MCF 10A (cell line): ENCODE results near the gene CTPS2. TPM values are rescaled to one million over a fixed set of nuclear protein-coding genes. Genes with fewer than 3 reads are reported as not detected.

Experiments
- BruUV-seq: library from RNA; stranded (reverse); fragments of 400-500 nt; replicated peaks from 2 replicates; lab custom pipeline; 2021; lab: Mats Ljungman, UMichigan
- CTCF ChIA-PET: fragments of 300-600 bp; sonication (Branson Sonifier 250); formaldehyde crosslinking; extraction: SDS; loops from one replicate; lab custom pipeline; 2021; ENCODE audit warnings: antibody characterized with exemption, inconsistent platforms; lab: Yijun Ruan, JAX
- POLR2A ChIA-PET: fragments of 300-600, 350-650 bp; sonication (Branson Sonifier 250); formaldehyde crosslinking; extraction: SDS; loops from one replicate; lab custom pipeline; 2020; ENCODE audit warnings: antibody characterized with exemption, inconsistent platforms; lab: Yijun Ruan, JAX
- DNase-seq: peaks from one replicate; pipeline ENCODE4 v3.0.0-alpha.2; 2018; ENCODE audit not compliant: unreplicated experiment
- H3K27ac Mint-ChIP-seq: one replicate; pipeline ENCODE4 v1.8.0; 2022; ENCODE audit warnings: mild to moderate bottlenecking, low read depth, mixed read lengths; ENCODE audit not compliant: unreplicated experiment
- H3K27me3 Mint-ChIP-seq: one replicate; pipeline ENCODE4 v1.8.0; 2022; ENCODE audit warnings: mixed read lengths; ENCODE audit not compliant: insufficient read depth, unreplicated experiment
- H3K36me3 Mint-ChIP-seq: one replicate; pipeline ENCODE4 v1.8.0; 2022; ENCODE audit warnings: mild to moderate bottlenecking, moderate library complexity, mixed read lengths; ENCODE audit not compliant: insufficient read depth, unreplicated experiment
- H3K4me1 Mint-ChIP-seq: one replicate; pipeline ENCODE4 v1.8.0; 2022; ENCODE audit warnings: mixed read lengths; ENCODE audit not compliant: insufficient read depth, unreplicated experiment
- H3K4me3 Mint-ChIP-seq: one replicate; pipeline ENCODE4 v1.8.0; 2022; ENCODE audit warnings: mild to moderate bottlenecking, moderate library complexity, mixed read lengths; ENCODE audit not compliant: unreplicated experiment
- H3K9me3 Mint-ChIP-seq: one replicate; pipeline ENCODE4 v1.8.0; 2022; ENCODE audit warnings: mixed read lengths; ENCODE audit not compliant: unreplicated experiment
- CTCF ChIP-seq: fragments of 200-600 bp; IDR thresholded peaks from one replicate; pipeline ENCODE4 v1.8.0; 2022; ENCODE audit warnings: antibody characterized with exemption, mild to moderate bottlenecking; ENCODE audit not compliant: unreplicated experiment
- intact Hi-C: fragments of 100-400 bp; cut with micrococcal nuclease; formaldehyde crosslinking; loops from 2 replicates; pipeline ENCODE4 v1.14.1; 2022
- total RNA-seq: library from RNA; stranded (reverse); gene quantifications from 2 replicates; pipeline ENCODE4 v1.2.3, GENCODE V29; 2022

CTPS2 gene
- total RNA-seq, 1 experiment from 2014 or later, result 5.3 TPM

GRCh38 chrX:16640823-16641222, 71.6 kb downstream of the CTPS2 start:
- intact Hi-C loops, result no loop called here
- CTCF ChIA-PET, result interaction anchor here (0.6 kb wide), 1 partner anchor 204 kb away, joined by 3 read pairs; no protein-coding TSS in a partner anchor
- peaks cover 64% of the 10 kb centered on the region for H3K27me3 Mint-ChIP-seq
- H3K27ac Mint-ChIP-seq, result no peak overlapping the region
- no peak overlapping the region for H3K4me3 Mint-ChIP-seq
- BruUV-seq, result no TSS peak
- no peak for TF ChIP-seq CTCF
- no peak for DNase-seq
- H3K9me3 Mint-ChIP-seq, result no peaks in the 10 kb centered on the region
- POLR2A ChIA-PET, result interaction anchor here (0.7 kb wide), 1 partner anchor 204 kb away, joined by 3 read pairs; no protein-coding TSS in a partner anchor
- peaks cover 6% of the 10 kb centered on the region for H3K4me1 Mint-ChIP-seq
- H3K36me3 Mint-ChIP-seq, result peaks cover 12% of the 10 kb centered on the region

- BruUV-seq, result no TSS peak
- ChIA-PET POLR2A (no interaction called here), CTCF (interaction anchor here (0.6 kb wide), 1 partner anchor 203 kb away, joined by 3 read pairs; no protein-coding TSS in a partner anchor)
- peaks cover 64% of the 10 kb centered on the region for H3K27me3 Mint-ChIP-seq
- no peak for TF ChIP-seq CTCF
- no peaks in the 10 kb centered on the region for H3K9me3 Mint-ChIP-seq
- H3K4me3 Mint-ChIP-seq, result no peak overlapping the region
- intact Hi-C loops, result no loop called here
- H3K4me1 Mint-ChIP-seq, result peaks cover 6% of the 10 kb centered on the region
- no peak for DNase-seq
- H3K27ac Mint-ChIP-seq, result no peak overlapping the region
- peaks cover 12% of the 10 kb centered on the region for H3K36me3 Mint-ChIP-seq
Observed at GRCh38 chrX:16639966-16640365, 72.5 kb downstream of the CTPS2 start.

- no peak for TF ChIP-seq CTCF
- H3K4me3 Mint-ChIP-seq, result no peak overlapping the region
- H3K9me3 Mint-ChIP-seq, result no peaks in the 10 kb centered on the region
- intact Hi-C loops, result no loop called here
- POLR2A ChIA-PET, result no interaction called here
- H3K4me1 Mint-ChIP-seq, result peaks cover 4% of the 10 kb centered on the region
- no peak overlapping the region for H3K27ac Mint-ChIP-seq
- peaks cover 54% of the 10 kb centered on the region for H3K27me3 Mint-ChIP-seq
- no peak for DNase-seq
- no TSS peak for BruUV-seq
- H3K36me3 Mint-ChIP-seq, result peaks cover 12% of the 10 kb centered on the region
- CTCF ChIA-PET, result no interaction called here
Observed at GRCh38 chrX:16638533-16638932, 73.9 kb downstream of the CTPS2 start.

GRCh38 chrX:16635596-16635995, 76.9 kb downstream of the CTPS2 start:
- DNase-seq, result no peak
- intact Hi-C loops, result no loop called here
- CTCF ChIA-PET, result no interaction called here
- Mint-ChIP-seq H3K9me3 (no peaks in the 10 kb centered on the region), H3K27ac (no peak overlapping the region), H3K4me3 (no peak overlapping the region), H3K27me3 (peaks cover 38% of the 10 kb centered on the region), H3K36me3 (peaks cover 6% of the 10 kb centered on the region), H3K4me1 (no peaks in the 10 kb centered on the region)
- no TSS peak for BruUV-seq
- TF ChIP-seq CTCF, result no peak
- POLR2A ChIA-PET, result no interaction called here
